HPDE6-E6E7 (cell line): ENCODE results near the gene EPN2.

Source experiments
- DNase-seq: peaks from one replicate; pipeline ENCODE4 v3.0.0; 2011; ENCODE audit warnings: missing footprints; ENCODE audit errors: extremely low spot score

The EPN2 gene

DNA sequence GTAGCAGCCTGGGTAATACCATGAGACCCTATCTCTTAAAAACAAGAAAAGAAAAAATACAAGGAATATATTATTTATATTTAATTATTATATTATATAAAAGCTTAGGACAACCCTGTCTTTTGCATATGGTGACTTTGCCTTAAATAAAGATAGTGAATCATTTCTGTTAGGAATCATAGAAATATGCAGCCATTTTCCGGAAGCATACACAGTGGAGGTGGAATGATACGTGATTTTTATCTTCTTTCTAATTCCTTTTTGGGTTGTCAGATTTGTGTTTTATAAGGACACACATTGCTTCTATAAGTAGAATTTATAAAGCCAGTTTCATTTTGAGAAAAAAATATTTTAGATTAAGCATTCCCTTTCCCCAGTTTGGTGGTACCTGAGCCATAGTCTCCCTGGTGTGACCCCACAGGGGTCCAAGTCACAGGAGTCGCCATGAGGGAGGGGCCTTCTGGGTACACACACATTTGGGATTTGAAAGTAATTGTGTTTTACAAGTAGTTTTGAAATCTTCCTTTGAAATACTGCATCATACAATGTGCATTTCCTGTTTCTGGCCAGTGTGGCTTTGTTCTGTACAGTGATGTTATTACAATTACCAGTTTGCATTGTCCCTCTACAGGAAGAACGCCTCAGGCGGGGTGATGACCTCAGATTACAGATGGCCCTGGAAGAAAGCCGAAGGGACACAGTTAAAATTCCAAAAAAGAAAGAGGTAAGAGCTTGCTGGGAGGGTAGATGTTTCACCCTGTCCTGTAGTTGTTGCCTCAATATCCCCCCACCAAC, 74.5 kb downstream of the EPN2 start:
- no peak for DNase-seq

DNA sequence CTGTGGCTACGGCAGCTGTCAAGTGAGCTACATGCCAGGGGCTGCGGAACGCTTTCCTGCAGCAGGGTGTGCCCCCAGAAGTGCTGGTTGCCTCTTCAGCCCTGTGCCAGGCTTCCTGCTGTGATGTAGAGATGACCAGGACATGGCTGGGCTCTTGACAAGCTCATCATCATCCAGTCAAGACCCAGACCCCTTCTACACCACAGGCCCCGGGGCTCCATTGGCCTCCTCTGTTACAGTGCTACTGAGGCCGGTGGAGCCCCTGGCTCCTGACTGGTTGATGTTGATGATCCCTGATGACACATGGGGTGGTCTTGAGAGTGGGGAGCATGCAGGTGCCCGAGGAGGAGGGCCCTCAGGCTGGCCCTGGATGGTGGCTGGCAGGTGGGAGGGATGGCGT, 75.2 kb downstream of the EPN2 start:
- DNase-seq, result no peak

DNA sequence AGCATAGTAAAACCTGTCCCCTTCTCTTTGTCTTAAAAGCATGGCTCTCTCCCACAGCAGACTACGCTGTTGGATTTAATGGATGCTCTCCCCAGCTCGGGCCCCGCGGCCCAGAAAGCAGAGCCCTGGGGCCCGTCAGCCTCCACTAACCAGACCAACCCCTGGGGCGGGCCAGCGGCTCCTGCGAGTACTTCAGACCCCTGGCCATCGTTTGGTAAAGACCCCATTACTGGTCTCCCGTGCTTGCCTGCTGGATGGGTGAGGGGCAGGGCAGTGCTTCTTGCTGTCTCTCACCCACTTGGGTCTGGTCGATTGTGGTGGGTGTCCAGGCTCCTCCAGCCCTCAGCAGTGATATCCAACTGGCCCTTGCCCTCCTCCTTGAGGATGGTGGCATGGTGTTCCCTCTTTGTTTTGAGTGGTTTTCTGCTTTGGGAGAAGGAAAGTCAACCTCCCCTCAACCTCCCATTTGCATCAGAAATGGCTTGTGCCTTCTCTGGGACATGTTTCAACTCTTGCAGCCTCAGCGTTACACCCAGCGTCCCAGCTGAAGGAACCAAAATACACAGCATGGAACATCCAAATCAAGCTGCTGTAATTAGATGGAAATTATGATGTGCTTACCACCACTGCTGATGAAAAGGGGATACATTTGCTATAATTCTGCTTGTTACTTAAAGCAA, 76.0 kb downstream of the EPN2 start:
- no peak for DNase-seq

DNA sequence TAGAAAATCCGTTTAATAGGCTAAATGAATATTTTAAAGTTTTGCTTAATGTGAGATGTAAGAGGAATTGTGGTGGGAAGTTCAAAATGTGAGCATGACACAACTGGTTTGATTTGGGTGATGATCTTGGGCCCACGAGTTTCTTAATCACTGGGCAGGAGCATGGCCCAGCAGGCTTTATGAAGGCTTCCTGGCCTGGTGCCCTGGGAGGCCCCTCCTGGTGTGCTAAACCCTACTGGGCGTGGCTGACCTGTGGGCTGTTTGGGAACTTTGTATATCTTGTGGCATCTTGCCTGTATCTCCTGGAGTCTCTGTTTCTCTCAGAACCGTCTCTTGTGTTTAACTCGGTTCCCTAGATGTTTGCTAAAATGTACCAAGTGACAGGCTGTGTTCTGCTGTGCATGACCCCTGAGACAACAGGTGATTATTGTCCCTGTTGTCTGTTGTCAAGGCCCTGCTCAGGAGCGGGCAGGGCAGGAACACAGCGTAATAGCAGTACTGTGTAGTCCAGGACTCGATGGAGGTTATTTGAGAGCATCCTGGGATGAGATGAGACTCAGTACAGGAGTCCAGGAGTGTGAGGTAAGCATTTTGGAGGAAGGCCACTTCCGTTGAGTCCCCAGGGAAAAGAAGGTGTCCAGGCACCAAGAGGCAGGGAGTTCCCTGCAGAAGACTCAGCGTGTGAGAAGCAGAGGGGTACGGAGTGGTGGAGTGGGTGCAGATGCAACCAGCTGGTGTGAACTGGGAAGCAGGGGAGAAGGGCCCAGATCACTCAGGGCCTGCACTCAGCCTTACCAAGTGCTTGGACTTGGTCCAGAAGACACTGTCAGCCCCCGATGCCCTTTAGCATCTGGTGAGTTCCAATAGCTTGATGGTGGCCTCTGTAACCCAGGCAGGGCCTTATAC, 76.8 kb downstream of the EPN2 start:
- no peak for DNase-seq

DNA sequence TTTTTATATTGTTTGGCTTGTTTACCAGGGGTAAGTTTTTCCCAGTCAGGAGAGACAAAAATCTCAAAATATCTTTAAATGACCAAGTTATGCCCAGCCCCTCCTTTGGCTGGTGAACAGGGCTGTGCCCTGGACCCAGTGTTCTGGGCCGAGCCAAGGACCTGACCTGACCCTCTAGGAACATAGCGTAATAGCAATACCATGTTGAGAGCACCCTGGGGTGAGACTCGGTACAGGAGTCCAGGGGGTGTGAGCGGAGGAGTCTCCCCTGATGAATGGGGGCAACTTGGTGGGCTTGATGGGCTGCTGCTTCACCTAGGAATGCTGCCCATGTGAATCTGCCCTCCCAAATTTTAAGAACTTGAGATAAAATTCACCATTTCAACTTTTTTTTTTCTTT, 77.9 kb downstream of the EPN2 start:
- DNase-seq, result no peak

DNA sequence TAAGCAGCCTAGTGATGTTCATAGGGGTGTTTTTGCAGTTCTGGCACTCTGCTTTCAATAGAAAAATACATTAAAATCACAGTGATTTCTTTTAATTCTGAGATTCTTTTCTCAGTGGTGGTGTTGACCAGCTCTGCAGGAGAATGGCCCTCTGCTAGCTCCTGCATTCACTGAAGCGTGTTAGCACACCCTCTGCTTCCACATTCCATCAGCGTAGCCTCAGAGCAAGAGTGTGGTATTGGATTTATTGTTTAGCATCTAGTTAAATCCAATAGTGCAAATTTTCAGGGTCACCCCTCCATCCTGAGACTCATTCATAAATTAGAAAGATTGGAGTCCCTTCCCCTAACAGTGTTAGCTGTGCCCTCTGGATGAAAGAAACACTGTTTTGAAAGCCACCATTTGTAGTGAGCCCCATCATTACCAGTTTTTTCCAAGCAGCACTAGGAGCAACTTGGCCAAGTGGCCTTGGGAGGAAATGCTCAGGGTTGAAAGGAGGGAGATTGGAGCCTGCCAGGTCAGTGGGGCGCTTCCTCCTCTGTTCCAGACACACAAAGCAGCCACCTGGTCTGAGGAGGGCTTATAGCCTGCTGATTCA, 79.7 kb downstream of the EPN2 start:
- no peak for DNase-seq

DNA sequence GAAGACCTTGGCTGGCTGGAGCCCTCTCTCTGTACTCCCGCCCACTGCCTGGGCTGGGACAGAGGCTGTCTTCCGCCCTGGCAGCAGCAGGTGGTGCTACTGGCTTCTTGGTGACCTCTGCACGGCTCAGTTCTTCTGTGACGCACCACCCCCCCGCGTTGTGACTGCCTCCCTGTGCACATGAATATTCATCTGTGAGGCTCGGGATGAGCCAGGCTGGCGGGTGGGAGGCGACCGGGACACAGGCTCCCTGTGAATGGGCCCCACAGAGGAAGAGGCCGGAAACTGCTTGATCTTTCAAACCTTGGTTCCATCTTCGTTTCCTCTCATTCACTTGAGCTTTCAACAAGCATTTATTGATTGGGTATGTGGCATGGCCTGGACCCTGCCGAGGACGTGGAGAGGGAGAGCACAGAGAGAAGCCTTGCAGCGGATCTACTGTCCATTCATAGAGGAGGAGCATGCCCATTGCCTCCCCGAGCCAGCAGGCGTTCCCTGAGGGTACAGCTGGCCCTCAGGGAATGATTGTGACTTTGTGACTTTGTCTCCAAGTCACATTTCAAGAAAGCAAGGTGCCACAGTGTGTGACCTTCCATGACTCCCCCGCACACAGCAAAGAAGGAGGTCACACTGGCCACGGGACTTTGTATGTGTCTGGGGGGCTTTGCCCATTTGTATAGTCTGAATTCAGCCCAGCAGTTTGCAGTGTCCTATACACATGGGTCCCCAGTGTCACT, 80.4 kb downstream of the EPN2 start:
- DNase-seq, result no peak

DNA sequence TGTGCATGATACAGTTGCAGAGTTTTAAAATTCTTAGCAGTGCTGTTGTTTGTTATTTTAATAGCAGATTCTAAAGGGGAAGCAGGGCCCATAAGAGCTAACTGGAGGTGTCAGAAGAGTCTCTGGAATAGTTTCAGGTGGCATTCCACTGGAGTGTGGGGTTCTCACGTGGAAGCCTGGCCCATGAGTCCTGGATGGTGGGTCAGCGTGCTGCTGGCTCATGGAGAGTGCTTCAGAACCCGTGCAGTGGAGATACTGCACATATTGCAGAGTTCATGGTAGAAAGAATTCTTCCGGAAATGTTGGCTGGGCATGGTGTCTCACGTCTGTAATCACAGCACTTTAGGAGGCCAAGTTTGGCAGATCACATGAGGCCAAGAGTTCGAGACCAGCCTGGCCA, 81.4 kb downstream of the EPN2 start:
- no peak for DNase-seq

DNA sequence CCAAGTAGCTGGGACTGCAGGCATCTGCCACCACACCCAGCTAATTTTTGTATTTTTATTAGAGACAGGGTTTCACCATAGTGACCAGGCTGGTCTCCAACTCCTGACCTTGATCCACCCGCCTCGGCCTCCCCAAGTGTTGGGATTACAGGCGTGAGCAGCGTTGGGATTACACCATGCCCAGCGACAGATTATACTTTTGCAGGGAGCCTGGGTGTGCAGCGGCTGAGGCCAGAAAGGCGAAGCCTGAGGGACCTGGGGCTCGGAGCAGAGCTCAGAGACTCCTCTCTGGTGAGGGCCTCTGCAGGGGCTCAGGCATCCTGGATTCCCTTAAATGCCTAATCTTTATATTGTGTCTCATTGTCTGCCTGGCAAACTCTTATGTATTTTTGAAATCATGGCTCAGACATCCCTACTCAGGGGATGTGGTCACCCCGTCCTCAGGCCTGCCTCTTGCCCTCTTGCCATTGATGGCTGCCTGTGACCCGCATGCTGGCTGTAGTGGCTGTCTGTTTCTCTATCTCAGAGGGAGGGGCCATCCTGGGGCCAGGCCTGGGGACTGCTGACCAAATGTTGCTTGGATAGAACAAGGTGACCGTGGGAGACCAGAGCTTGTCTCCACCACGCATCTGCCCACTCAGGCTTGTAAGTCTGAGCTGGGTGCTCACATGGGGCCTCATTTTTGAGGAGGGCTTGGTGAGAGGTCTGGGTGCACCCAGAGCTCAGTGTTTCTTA, 82.8 kb downstream of the EPN2 start:
- DNase-seq, result no peak

DNA sequence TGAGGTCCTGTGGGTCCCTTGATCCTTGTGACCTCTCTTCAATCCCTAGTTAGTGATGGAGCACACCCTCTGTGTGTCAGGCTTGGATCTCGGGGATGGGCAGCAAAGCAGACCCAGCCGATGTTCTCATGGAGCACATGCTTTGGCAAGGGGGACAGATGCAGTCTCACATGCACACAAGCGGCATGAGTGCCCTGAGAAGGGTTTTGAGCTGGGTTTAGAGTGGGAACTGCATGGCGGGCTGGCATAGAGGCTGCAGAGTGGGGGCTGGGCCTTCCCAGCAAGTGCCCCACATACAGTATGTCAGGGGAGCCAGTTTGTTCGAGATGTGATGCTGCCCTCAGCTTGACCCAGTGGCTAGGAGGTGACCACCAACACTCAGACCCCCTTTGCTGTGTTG, 83.7 kb downstream of the EPN2 start:
- no peak for DNase-seq

DNA sequence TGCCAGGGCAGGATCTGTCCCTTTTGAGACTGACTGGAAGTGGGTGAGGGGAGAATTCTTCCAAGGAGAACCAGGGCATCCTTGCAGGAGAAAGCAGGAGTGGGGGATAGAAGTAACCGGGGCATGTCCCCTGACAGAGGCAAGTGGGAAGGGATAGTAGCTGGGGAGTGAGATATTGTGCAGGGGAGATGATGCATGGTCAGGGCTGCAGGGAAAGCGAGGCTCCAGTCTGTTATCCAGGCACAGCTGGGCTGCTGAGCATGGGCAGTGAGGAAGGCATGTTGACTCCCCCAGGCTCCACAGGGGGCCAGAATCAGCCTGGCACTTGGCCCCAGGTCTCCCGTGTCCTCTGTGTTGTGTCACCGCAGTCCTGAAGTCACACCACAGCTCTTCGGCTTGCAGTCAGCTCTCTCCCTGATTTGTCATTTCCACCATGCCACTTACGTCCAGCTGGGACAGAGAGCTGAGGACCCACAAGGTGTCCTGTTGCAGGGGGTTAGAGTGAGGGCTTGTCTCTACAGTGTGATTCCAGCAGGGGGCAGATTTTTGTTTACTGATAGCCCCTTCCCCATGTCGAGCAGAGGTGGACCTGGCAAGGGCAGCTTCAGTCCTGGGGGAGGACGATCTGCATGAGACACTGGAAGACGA, 84.4 kb downstream of the EPN2 start:
- no peak for DNase-seq

DNA sequence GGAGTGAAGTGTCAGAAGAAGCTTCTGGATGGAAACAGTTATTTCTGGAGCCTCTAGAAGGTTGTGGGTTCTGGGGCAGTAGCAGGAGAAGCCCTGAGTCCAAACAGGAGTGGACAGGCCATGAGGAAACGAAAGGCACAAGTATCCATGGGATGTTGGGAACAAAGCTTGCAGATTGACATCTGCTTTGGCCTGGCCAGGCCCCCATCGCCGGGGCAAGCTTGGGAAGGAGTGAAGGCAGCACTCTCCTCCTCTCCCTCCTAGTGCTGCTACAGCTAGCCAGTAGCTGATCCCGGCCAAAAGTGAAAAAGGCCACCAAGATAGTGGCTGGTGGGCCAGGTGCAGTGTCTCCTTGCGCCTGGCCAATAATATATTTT, 85.0 kb downstream of the EPN2 start:
- no peak for DNase-seq

DNA sequence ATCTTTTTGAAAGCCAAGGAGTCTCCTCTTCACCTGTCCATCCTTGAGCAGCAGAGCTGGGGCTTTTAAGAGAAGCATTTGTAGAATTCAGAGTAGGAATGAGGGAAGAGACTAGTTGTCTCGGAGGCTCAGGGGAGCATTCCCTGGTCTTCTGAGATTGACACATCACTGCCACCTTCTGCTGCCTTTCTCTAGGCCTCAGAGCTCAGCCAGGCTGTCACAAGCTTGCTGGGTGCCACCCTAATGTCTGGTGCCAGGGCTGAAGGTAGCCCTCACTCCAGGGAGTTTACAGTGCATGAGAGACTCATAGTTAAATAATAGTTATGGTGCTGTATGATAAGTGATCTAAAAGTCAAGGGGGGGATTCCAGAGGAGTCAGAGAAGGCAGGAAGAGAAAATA, 85.7 kb downstream of the EPN2 start:
- no peak for DNase-seq

DNA sequence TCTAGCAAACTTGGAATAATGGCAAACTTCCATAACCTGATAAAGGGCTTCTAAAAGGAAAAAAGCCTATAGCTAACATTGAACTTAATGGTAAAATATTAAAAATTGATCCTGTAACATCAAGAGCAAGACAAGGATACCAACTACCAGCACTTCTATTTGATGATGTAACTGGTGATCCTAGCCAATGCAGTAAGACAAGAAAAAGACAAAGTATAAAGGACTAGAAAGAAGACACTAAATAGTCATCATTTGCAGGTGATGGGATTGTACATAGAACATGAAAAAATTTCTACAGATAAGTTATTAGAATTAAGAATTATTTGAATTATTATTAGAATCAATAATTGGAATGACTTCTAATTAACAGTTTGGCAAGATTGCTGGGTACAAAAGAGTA, 88.4 kb downstream of the EPN2 start:
- no peak for DNase-seq

DNA sequence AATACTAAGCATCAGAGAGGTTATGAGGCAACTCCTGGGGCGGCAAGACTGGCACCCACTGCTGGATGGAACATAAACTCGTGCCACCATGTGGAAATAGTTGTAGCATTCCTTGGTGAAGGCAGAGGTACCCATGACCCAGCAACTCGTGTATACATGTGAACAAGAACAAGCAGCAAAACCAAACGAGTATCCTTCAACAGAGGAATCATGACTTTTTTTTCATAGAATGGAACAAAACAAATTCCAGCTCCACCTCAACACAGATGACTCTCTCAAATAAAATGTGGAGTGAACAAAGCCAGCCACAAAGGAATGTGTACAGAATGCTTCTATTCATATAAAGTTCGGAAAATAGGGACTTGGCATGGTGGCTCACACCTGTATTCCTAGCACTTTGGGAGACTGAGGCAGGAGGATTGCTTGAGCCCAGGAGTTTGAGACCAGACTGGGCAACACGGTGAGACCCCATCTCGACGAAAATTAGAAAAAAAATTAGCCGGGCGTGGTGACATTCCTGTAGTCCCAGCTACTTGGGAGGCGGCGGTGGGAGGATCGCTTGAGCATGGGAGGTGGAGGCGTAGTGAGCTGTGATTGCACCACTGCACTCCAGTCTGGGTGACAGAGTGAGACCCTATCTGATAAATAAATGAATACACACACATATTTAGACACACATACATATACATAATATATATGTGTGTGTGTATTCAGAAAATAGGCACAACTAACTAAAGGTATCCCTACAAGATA, 90.0 kb downstream of the EPN2 start:
- peak; percentile 48 for DNase-seq

DNA sequence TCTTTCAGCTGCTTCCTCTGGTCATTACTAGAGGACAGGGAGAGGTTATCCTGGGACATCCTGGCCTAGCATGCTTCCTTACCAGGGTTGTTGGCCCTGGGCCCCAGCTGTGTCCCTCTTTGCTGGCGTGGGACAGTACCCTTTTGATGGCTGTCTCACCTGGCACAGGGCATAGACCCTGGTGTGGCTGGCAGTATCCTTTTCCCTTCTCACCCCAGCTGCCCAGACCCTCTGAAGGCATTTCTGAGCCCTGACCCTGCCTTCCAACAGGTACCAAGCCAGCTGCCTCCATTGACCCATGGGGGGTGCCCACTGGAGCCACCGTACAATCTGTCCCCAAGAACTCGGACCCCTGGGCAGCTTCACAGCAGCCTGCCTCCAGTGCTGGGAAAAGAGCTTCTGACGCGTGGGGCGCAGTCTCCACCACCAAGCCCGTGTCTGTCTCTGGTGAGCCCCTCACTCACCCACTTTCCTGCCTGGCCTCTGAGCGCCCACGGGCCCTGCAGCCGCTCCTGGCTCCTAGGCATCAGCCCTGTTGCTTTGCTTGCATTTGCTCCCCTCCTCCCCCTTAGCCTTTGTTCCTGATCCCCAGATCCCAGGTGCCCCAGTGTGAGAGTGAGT, 91.4 kb downstream of the EPN2 start:
- no peak for DNase-seq

DNA sequence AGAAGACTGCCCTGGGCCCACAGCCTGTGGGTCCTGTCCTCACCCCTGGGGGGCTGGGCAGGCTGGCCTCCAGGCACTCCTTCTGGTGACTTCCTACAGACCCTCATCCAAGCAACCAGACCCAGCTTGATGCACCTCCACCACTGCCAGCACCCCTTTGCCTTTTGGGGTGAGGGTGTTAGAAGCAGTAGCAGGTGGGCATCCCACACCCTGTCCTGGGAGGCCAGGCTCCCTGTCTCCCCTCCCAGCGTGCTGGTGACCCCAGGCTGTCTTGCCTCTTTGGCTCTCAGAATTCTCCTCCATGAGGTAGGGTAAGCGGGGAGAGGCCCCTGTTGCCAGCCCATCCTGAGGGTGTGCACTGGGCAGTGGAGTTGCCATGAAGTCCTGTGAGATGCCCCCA, 92.0 kb downstream of the EPN2 start:
- no peak for DNase-seq

DNA sequence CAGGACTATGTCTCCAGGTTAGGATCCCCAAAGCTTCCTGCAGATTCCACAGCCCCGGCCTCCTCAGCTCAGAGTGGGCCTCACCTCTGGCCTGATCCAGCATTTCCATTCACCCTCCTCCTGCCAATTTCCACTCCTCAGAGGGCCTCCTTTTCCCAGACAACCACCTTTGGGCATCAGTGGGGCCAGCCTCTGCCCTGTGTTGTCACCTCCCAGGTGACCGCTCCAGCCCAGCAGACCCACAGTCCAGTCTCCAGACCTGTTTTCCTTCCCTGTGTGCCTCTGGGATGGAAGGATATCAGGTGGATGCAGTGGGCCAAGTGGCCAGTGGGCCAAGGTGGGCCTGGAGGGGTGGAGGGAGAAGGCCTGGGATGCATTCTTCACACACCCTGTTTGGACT, 92.7 kb downstream of the EPN2 start:
- no peak for DNase-seq

DNA sequence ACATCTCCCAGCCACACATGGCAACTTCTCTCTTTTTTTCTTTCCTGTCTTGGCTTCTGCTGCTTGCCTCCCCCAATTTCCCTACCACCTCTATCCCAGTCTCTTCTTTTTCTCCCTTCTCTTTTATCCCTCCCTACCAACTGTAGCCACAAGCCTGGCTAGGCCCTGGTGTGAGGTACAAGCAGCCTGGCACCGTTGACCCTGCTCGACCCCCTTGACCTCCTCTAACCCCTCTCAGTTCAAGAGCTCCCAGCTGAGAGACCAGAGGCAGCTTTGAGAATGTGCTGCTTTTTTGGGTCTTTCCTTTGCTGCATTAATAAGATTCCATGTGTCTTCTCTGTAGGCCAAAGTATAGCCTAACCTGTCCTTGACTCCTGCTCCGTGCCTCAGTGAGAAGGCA, 93.1 kb downstream of the EPN2 start:
- no peak for DNase-seq
